MCF 10A (cell line): ENCODE results near the gene SOAT2. TPM values are rescaled to one million over a fixed set of nuclear protein-coding genes. Genes with fewer than 3 reads are reported as not detected.

Experiments
- BruUV-seq: library from RNA; stranded (reverse); fragments of 400-500 nt; replicated peaks from 2 replicates; lab custom pipeline; 2021; lab: Mats Ljungman, UMichigan
- CTCF ChIA-PET: fragments of 300-600 bp; sonication (Branson Sonifier 250); formaldehyde crosslinking; extraction: SDS; loops from one replicate; lab custom pipeline; 2021; ENCODE audit warnings: antibody characterized with exemption, inconsistent platforms; lab: Yijun Ruan, JAX
- POLR2A ChIA-PET: fragments of 300-600, 350-650 bp; sonication (Branson Sonifier 250); formaldehyde crosslinking; extraction: SDS; loops from one replicate; lab custom pipeline; 2020; ENCODE audit warnings: antibody characterized with exemption, inconsistent platforms; lab: Yijun Ruan, JAX
- DNase-seq: peaks from one replicate; pipeline ENCODE4 v3.0.0-alpha.2; 2018; ENCODE audit not compliant: unreplicated experiment
- H3K27ac Mint-ChIP-seq: one replicate; pipeline ENCODE4 v1.8.0; 2022; ENCODE audit warnings: mild to moderate bottlenecking, low read depth, mixed read lengths; ENCODE audit not compliant: unreplicated experiment
- H3K27me3 Mint-ChIP-seq: one replicate; pipeline ENCODE4 v1.8.0; 2022; ENCODE audit warnings: mixed read lengths; ENCODE audit not compliant: insufficient read depth, unreplicated experiment
- H3K36me3 Mint-ChIP-seq: one replicate; pipeline ENCODE4 v1.8.0; 2022; ENCODE audit warnings: mild to moderate bottlenecking, moderate library complexity, mixed read lengths; ENCODE audit not compliant: insufficient read depth, unreplicated experiment
- H3K4me1 Mint-ChIP-seq: one replicate; pipeline ENCODE4 v1.8.0; 2022; ENCODE audit warnings: mixed read lengths; ENCODE audit not compliant: insufficient read depth, unreplicated experiment
- H3K4me3 Mint-ChIP-seq: one replicate; pipeline ENCODE4 v1.8.0; 2022; ENCODE audit warnings: mild to moderate bottlenecking, moderate library complexity, mixed read lengths; ENCODE audit not compliant: unreplicated experiment
- H3K9me3 Mint-ChIP-seq: one replicate; pipeline ENCODE4 v1.8.0; 2022; ENCODE audit warnings: mixed read lengths; ENCODE audit not compliant: unreplicated experiment
- intact Hi-C: fragments of 100-400 bp; cut with micrococcal nuclease; formaldehyde crosslinking; loops from 2 replicates; pipeline ENCODE4 v1.14.1; 2022
- total RNA-seq: library from RNA; stranded (reverse); gene quantifications from 2 replicates; pipeline ENCODE4 v1.2.3, GENCODE V29; 2022
- TF ChIP-seq, protein P1 (sequence below): fragments of 200-600 bp; IDR thresholded peaks from one replicate; pipeline ENCODE4 v1.8.0; 2022; ENCODE audit warnings: antibody characterized with exemption, mild to moderate bottlenecking; ENCODE audit not compliant: unreplicated experiment

Gene SOAT2
- total RNA-seq, 1 experiment from 2014 or later, result not detected

DNA sequence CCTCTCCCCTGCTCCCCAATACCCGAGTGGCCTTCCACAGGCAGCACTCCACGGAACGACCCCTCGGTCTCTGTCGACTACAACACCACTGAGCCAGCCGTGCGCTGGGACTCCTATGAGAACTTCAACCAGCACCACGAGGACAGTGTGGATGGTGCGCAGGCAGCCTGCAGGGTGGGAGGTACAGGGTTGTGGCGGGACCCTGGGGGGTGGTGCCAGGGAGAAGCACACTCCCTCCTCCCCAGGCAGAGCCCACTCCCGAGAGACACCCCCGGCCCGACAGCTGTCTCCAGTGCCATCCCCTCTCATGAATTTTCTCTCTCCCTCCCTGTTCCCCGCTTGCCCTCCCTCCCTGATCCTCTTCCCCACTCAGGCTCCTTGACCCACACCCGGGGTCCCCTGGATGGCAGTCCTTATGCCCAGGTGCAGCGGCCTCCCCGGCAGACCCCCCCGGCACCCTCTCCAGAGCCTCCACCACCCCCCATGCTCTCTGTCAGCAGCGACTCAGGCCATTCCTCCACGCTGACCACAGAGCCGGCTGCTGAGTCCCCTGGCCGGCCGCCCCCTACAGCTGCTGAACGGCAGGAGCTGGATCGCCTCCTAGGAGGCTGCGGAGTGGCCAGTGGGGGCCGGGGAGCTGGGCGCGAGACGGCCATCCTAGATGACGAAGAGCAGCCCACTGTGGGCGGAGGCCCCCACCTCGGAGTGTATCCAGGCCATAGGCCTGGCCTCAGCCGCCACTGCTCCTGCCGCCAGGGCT, 44.4 kb upstream of the SOAT2 start:
- no peak for DNase-seq
- ChIA-PET CTCF (interaction anchor here (0.6 to 15.4 kb wide), 4 partner anchors 11 to 50 kb away, joined by 3 to 267 read pairs (median 4); partner anchors contain the start of genes IGFBP6 and SOAT2), POLR2A (interaction anchor here (1.2 to 1.6 kb wide), 2 partner anchors 10 to 40 kb away, joined by 4 to 6 read pairs; no protein-coding TSS in a partner anchor)
- intact Hi-C loops, result no loop called here
- Mint-ChIP-seq H3K4me1 (peaks cover 5% of the 10 kb centered on the region), H3K9me3 (no peaks in the 10 kb centered on the region), H3K4me3 (no peak overlapping the region), H3K27ac (no peak overlapping the region), H3K27me3 (no peaks in the 10 kb centered on the region), H3K36me3 (peaks cover 42% of the 10 kb centered on the region)
- BruUV-seq, result no TSS peak
- TF ChIP-seq, protein P1, sequence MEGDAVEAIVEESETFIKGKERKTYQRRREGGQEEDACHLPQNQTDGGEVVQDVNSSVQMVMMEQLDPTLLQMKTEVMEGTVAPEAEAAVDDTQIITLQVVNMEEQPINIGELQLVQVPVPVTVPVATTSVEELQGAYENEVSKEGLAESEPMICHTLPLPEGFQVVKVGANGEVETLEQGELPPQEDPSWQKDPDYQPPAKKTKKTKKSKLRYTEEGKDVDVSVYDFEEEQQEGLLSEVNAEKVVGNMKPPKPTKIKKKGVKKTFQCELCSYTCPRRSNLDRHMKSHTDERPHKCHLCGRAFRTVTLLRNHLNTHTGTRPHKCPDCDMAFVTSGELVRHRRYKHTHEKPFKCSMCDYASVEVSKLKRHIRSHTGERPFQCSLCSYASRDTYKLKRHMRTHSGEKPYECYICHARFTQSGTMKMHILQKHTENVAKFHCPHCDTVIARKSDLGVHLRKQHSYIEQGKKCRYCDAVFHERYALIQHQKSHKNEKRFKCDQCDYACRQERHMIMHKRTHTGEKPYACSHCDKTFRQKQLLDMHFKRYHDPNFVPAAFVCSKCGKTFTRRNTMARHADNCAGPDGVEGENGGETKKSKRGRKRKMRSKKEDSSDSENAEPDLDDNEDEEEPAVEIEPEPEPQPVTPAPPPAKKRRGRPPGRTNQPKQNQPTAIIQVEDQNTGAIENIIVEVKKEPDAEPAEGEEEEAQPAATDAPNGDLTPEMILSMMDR, result no peak

DNA sequence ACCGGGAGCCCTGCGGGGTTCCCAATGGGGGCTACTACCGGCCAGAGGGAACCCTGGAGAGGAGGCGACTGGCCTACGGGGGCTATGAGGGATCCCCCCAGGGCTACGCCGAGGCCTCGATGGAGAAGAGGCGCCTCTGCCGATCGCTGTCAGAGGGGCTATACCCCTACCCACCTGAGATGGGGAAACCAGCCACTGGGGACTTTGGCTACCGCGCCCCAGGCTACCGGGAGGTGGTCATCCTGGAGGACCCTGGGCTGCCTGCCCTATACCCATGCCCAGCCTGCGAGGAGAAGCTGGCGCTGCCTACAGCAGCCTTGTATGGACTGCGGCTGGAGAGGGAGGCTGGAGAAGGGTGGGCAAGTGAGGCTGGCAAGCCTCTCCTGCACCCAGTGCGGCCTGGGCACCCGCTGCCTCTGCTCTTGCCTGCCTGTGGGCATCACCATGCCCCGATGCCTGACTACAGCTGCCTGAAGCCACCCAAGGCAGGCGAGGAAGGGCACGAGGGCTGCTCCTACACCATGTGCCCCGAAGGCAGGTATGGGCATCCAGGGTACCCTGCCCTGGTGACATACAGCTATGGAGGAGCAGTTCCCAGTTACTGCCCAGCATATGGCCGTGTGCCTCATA, 43.7 kb upstream of the SOAT2 start:
- TF ChIP-seq, protein P1, result no peak
- intact Hi-C loops, result no loop called here
- Mint-ChIP-seq H3K27me3 (no peaks in the 10 kb centered on the region), H3K36me3 (peaks cover 43% of the 10 kb centered on the region), H3K9me3 (no peaks in the 10 kb centered on the region), H3K27ac (no peak overlapping the region), H3K4me3 (no peak overlapping the region), H3K4me1 (no peaks in the 10 kb centered on the region)
- no TSS peak for BruUV-seq
- DNase-seq, result no peak
- CTCF ChIA-PET, result interaction anchor here (0.6 to 15.4 kb wide), 4 partner anchors 12 to 51 kb away, joined by 3 to 267 read pairs (median 4); partner anchors contain the start of genes IGFBP6 and SOAT2
- POLR2A ChIA-PET, result interaction anchor here (1.2 kb wide), 1 partner anchor 11 kb away, joined by 4 read pairs; no protein-coding TSS in a partner anchor

DNA sequence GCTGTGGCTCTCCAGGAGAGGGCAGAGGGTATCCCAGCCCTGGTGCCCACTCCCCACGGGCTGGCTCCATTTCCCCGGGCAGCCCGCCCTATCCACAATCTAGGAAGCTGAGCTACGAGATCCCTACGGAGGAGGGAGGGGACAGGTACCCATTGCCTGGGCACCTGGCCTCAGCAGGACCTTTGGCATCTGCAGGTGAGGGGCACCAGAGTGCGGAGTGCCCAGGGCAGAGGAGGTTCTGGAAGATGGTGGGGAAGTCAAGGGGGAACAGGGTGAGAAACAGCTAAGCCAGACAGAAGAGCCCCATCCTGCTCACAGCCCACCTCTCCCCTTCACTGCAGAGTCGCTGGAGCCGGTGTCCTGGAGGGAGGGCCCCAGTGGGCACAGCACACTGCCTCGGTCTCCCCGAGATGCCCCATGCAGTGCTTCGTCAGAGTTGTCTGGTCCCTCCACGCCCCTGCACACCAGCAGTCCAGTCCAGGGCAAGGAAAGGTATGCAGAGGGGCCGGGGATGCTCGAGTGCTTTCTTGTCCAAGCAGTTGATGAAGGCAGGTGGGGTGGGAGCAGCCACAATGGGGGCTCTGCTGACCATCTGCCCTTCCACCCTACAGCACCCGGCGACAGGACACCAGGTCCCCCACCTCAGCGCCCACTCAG, 43.1 kb upstream of the SOAT2 start:
- TF ChIP-seq, protein P1, result no peak
- Mint-ChIP-seq H3K4me3 (no peak overlapping the region), H3K27me3 (no peaks in the 10 kb centered on the region), H3K9me3 (no peaks in the 10 kb centered on the region), H3K4me1 (peaks cover 4% of the 10 kb centered on the region), H3K36me3 (peaks cover 44% of the 10 kb centered on the region), H3K27ac (no peak overlapping the region)
- no TSS peak for BruUV-seq
- CTCF ChIA-PET, result interaction anchor here (15.4 kb wide), 1 partner anchor 37 kb away, joined by 267 read pairs; the partner anchor contains the start of genes IGFBP6 and SOAT2
- DNase-seq, result no peak
- intact Hi-C loops, result no loop called here
- POLR2A ChIA-PET, result interaction anchor here (1.2 kb wide), 1 partner anchor 11 kb away, joined by 4 read pairs; no protein-coding TSS in a partner anchor
